KMS-11 (cell line): ENCODE results near the gene CHTF8.

Experiments
- H2AFZ ChIP-seq: fragments of 200-600 bp; sonication (generic); 2 replicates; pipeline ENCODE4 v1.6.1; 2016; ENCODE audit warnings: antibody characterized with exemption, mixed run types, low read depth
- H3K27ac ChIP-seq: fragments of 200-600 bp; sonication (generic); 2 replicates; pipeline ENCODE4 v1.6.1; 2016; ENCODE audit warnings: mild to moderate bottlenecking, mixed run types
- H3K27me3 ChIP-seq: fragments of 200-600 bp; sonication (generic); 2 replicates; pipeline ENCODE4 v1.6.1; 2017; ENCODE audit warnings: mild to moderate bottlenecking, low read depth, mixed run types, moderate library complexity; ENCODE audit not compliant: insufficient read depth
- H3K36me3 ChIP-seq: fragments of 200-600 bp; sonication (generic); 2 replicates; pipeline ENCODE4 v1.6.1; 2017; ENCODE audit warnings: mild to moderate bottlenecking, mixed run types; ENCODE audit not compliant: insufficient read depth
- H3K4me1 ChIP-seq: fragments of 200-600 bp; sonication (generic); 2 replicates; pipeline ENCODE4 v1.6.1; 2016; ENCODE audit warnings: mild to moderate bottlenecking, low read depth, mixed run types; ENCODE audit not compliant: poor library complexity, severe bottlenecking
- H3K4me2 ChIP-seq: fragments of 200-600 bp; sonication (generic); 2 replicates; pipeline ENCODE4 v1.7.0; 2016; ENCODE audit warnings: mild to moderate bottlenecking, mixed run types
- H3K4me3 ChIP-seq: fragments of 200-600 bp; sonication (generic); IDR thresholded peaks from 2 replicates; pipeline ENCODE4 v1.6.1; 2017; ENCODE audit warnings: low read depth, low read length, mixed read lengths; ENCODE audit not compliant: insufficient read depth
- H3K79me2 ChIP-seq: fragments of 200-600 bp; sonication (generic); 2 replicates; pipeline ENCODE4 v1.6.1; 2016; ENCODE audit warnings: low read depth, mixed run types; ENCODE audit not compliant: insufficient read depth
- H3K9ac ChIP-seq: fragments of 200-600 bp; sonication (generic); 2 replicates; pipeline ENCODE4 v1.6.1; 2016; ENCODE audit warnings: mild to moderate bottlenecking, mixed run types
- H4K20me1 ChIP-seq: fragments of 200-600 bp; sonication (generic); 2 replicates; pipeline ENCODE4 v1.6.1; 2016; ENCODE audit warnings: mild to moderate bottlenecking, mixed run types; ENCODE audit not compliant: insufficient read depth
- CTCF ChIP-seq: fragments of 200-600 bp; sonication (generic); conservative IDR thresholded peaks from 2 replicates; pipeline ENCODE4 v1.6.1; 2017; ENCODE audit warnings: low read depth, mild to moderate bottlenecking, antibody characterized with exemption, low read length, moderate library complexity, mixed read lengths

The CHTF8 gene

DNA sequence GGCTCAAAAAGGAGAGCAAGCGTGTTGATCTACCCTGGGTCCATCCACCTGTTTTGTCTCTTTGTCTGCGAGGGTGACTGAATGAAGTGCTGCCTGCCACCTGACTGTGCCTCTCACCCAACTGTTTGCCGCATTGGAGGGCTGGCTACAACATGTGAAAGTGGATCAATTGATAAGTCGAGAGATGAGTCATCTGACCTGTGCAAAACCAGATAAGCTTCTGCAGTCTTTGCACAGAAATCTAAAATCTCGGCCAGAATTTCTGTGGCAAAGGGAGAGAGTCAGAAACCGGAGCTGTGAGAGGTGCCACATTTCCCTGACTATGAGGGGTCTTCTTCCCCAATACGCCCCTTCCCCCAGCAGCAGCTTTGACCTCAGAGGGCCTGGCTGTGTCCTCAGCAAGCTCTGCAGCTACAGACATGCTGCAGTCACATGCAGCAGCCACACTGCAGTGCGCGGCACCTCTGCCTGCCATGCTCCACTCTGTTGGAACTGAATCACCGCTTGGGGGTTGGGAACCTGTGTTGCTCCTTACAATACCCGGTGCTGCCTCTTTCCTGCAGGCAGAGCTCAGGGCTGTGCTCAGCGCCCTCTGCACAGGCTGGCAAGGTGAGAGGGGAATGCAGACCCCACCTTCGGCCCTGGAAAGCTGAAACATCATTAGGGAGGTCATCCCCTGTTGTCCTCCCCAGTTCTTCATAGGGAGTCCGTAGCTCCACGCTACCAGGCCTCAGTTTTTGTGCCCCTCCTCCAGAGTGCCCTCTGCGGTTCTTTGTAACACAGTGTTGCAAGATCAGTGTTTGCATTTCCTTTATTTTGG is 43.1 kb downstream of the CHTF8 start:
- TF ChIP-seq CTCF: no peak

GRCh38 chr16:69088684-69089083 is 43.7 kb downstream of the CHTF8 start:
- no peaks in the 10 kb centered on the region for H3K36me3 ChIP-seq
- no peak for TF ChIP-seq CTCF
- no peaks in the 10 kb centered on the region for H3K27me3 ChIP-seq
- H3K4me1 ChIP-seq: peaks cover 24% of the 10 kb centered on the region
- no peaks in the 10 kb centered on the region for H3K79me2 ChIP-seq
- H2AFZ ChIP-seq: no peak overlapping the region
- peak overlapping the region; percentile 23; the same call in 1 of the 2 replicates for H3K27ac ChIP-seq
- H4K20me1 ChIP-seq: no peaks in the 10 kb centered on the region
- H3K4me2 ChIP-seq: peak overlapping the region; percentile 19; the same call in 1 of the 2 replicates
- H3K4me3 ChIP-seq: no peak overlapping the region
- no peak overlapping the region for H3K9ac ChIP-seq

More for the DNA sequence above, 43.1 kb downstream of the CHTF8 start:
- peak overlapping the region; percentile 23; the same call in 1 of the 2 replicates for H3K27ac ChIP-seq
- H3K27me3 ChIP-seq: no peaks in the 10 kb centered on the region
- H3K36me3 ChIP-seq: no peaks in the 10 kb centered on the region
- no peaks in the 10 kb centered on the region for H4K20me1 ChIP-seq
- no peak overlapping the region for H3K4me3 ChIP-seq
- H2AFZ ChIP-seq: no peak overlapping the region
- peak overlapping the region; percentile 19; the same call in 1 of the 2 replicates for H3K4me2 ChIP-seq
- H3K79me2 ChIP-seq: no peaks in the 10 kb centered on the region
- peaks cover 24% of the 10 kb centered on the region for H3K4me1 ChIP-seq
- H3K9ac ChIP-seq: no peak overlapping the region

- H3K4me3 ChIP-seq: no peak overlapping the region
- no peak overlapping the region for H3K9ac ChIP-seq
- no peaks in the 10 kb centered on the region for H3K36me3 ChIP-seq
- no peak overlapping the region for H2AFZ ChIP-seq
- H3K4me1 ChIP-seq: peaks cover 24% of the 10 kb centered on the region
- H3K79me2 ChIP-seq: no peaks in the 10 kb centered on the region
- no peak overlapping the region for H3K4me2 ChIP-seq
- no peak for TF ChIP-seq CTCF
- no peaks in the 10 kb centered on the region for H3K27me3 ChIP-seq
- H3K27ac ChIP-seq: no peak overlapping the region
- no peaks in the 10 kb centered on the region for H4K20me1 ChIP-seq
Measured at GRCh38 chr16:69087161-69087581, 45.2 kb downstream of the CHTF8 start.

DNA sequence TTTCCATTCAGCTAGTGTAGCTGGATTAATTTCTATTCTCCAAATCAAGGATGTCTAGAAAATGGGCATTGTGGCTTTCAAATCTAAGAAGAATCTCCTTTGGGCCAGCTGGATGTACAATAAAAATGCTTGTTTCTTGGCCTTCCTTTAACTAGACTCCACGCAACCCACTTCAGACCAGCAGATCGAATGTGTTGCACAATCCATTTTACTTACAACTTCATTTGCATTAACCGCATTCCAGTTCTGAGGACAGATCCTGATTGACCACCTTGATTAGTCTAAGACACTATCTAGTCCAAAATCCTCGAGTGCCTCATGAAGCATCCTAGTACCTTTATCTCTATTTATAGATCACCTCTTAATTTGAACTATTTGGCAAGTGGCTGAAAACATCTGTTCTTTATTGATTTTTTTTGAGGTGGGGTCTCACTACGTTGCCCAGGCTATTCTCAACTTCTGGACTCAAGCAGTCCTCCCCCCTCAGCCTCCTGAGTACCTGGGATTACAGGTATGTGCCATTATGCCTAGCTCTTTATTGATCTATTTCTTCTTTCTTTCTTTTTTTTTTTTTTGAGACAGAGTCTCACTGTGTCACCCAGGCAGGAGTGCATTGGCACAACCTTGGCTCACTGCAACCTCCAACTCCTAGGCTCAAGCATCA is 47.2 kb downstream of the CHTF8 start:
- peaks cover 24% of the 10 kb centered on the region for H3K4me1 ChIP-seq
- no peaks in the 10 kb centered on the region for H3K36me3 ChIP-seq
- no peak overlapping the region for H3K4me2 ChIP-seq
- no peak overlapping the region for H3K9ac ChIP-seq
- TF ChIP-seq CTCF: no peak
- no peaks in the 10 kb centered on the region for H3K79me2 ChIP-seq
- H3K27ac ChIP-seq: no peak overlapping the region
- no peaks in the 10 kb centered on the region for H4K20me1 ChIP-seq
- H2AFZ ChIP-seq: no peak overlapping the region
- no peak overlapping the region for H3K4me3 ChIP-seq
- no peaks in the 10 kb centered on the region for H3K27me3 ChIP-seq
